AG20443 (cell line): ENCODE results near the gene ZPLD1.

Experiments
- DNase-seq: peaks from one replicate; pipeline ENCODE4 v3.0.0; 2012; ENCODE audit warnings: low spot score, mixed read lengths

ZPLD1 gene

GRCh38 chr3:102434715-102435114 is at the start of gene ZPLD1:
Gene ZPLD1 (plus strand): TSS chr3:102435015. CDS start chr3:102438488, 3,473 bp downstream.
- no peak for DNase-seq

GRCh38 chr3:102390171-102390864 is 44.5 kb upstream of the ZPLD1 start:
- no peak for DNase-seq

GRCh38 chr3:102390916-102391315 is 43.9 kb upstream of the ZPLD1 start:
- DNase-seq = no peak

GRCh38 chr3:102391491-102391890 is 43.3 kb upstream of the ZPLD1 start:
- DNase-seq = no peak

- DNase-seq = no peak
These were observed 40.3 kb upstream of the ZPLD1 start for GRCh38 chr3:102394517-102394916.

GRCh38 chr3:102398176-102398575 is 36.6 kb upstream of the ZPLD1 start:
- DNase-seq = no peak

GRCh38 chr3:102398666-102399065 is 36.1 kb upstream of the ZPLD1 start:
- DNase-seq = no peak

GRCh38 chr3:102400142-102400541 is 34.7 kb upstream of the ZPLD1 start:
- no peak for DNase-seq

- DNase-seq = no peak
These were observed 34.0 kb upstream of the ZPLD1 start for GRCh38 chr3:102400766-102401165.

- no peak for DNase-seq
These were observed 24.2 kb upstream of the ZPLD1 start for GRCh38 chr3:102410616-102411015.

- DNase-seq = no peak
These were observed 19.3 kb upstream of the ZPLD1 start for GRCh38 chr3:102415553-102415952.

- no peak for DNase-seq
These were observed 15.0 kb upstream of the ZPLD1 start for GRCh38 chr3:102419786-102420185.

GRCh38 chr3:102441832-102442231 is 7.0 kb downstream of the ZPLD1 start:
- DNase-seq = no peak

- no peak for DNase-seq
These were observed 8.2 kb downstream of the ZPLD1 start for GRCh38 chr3:102443021-102443420.

- DNase-seq = peak; percentile 12
These were observed 9.3 kb downstream of the ZPLD1 start for GRCh38 chr3:102444101-102444500.

- no peak for DNase-seq
These were observed 12.5 kb downstream of the ZPLD1 start for GRCh38 chr3:102447272-102447671.

- no peak for DNase-seq
These were observed 14.5 kb downstream of the ZPLD1 start for GRCh38 chr3:102449341-102449740.

GRCh38 chr3:102449930-102450329 is 15.1 kb downstream of the ZPLD1 start:
- DNase-seq = no peak

- DNase-seq = no peak
These were observed 16.2 kb downstream of the ZPLD1 start for GRCh38 chr3:102450976-102451375.

GRCh38 chr3:102451543-102451942 is 16.7 kb downstream of the ZPLD1 start:
- no peak for DNase-seq

- DNase-seq = no peak
These were observed 19.4 kb downstream of the ZPLD1 start for GRCh38 chr3:102454181-102454580.

- no peak for DNase-seq
These were observed 22.8 kb downstream of the ZPLD1 start for GRCh38 chr3:102457644-102458043.

GRCh38 chr3:102460579-102460978 is 25.8 kb downstream of the ZPLD1 start:
- no peak for DNase-seq

- DNase-seq = no peak
These were observed 29.4 kb downstream of the ZPLD1 start for GRCh38 chr3:102464261-102464660.
